COLO668 (cell line): ENCODE measurements around the gene MUC4.
"Not testable (repeated sequence)": the region's sequence is repeated elsewhere in the genome, so short reads cannot be mapped to it uniquely, and the experiment has no call there.

Experiments used
- DNase-seq: peaks from one replicate; lab custom pipeline; 2025; ENCODE audit not compliant: unreplicated experiment; lab: John Stamatoyannopoulos, UW

Gene MUC4

DNA sequence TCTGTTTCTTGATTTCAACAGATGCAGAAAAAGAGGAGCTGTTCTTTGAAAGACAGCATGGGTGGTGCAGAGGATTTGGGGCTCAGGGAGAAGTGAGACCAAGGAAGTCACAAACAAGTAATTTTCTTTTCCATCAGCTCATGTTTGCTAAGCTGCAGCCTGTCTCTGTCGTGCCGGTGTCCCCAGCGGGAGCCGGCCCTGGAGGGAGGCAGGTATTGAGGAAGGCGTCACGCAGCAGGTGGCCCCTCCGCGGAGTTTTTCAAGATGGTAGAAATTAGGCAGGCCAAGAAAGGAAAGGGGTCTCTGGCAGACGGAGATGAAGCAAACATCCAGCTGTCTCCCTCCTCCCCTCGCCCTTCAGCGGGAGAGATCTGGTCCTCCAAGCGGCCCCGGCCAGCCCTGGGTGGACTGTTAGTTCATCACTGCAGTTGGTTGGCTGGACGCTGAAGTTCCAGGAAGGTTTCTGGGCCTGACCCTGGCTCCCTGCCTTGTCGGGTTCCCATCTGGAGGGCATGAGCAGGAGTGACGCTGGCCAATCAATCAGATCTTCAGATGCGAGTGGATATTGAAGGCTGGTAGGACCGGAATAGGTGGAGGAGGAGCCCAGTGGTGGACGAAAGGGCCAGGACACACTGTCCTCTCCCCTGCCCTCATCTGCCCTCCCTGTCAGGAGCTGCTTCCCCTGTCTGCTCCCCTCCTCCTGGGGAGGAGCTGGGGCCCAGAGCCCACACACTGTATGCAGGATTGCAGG, 27.7 kb upstream of the MUC4 start:
- DNase-seq, result no peak

DNA sequence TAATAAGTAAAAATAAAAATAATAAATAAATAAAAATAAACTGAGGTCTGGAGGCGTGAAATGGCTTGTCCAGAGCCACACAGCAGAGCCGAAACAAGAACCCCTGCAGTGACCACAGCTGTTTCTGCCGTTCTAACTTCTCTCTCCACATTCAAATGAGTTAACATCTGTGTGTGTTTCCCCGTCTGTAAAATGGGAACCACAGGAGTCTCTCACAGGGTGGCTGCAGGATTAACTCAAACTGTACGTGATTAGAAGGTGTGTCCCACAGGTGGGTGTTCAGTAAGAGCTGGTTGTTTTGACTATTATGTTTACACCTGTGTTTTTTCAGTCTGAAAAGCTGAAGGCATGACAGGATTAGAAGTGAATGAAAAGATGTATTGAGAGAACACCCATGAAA, 27.0 kb upstream of the MUC4 start:
- no peak for DNase-seq

GRCh38 chr3:195836476-195837135, 24.9 kb upstream of the MUC4 start:
- DNase-seq, result no peak

GRCh38 chr3:195835791-195836190, 24.1 kb upstream of the MUC4 start:
- DNase-seq, result no peak

DNA sequence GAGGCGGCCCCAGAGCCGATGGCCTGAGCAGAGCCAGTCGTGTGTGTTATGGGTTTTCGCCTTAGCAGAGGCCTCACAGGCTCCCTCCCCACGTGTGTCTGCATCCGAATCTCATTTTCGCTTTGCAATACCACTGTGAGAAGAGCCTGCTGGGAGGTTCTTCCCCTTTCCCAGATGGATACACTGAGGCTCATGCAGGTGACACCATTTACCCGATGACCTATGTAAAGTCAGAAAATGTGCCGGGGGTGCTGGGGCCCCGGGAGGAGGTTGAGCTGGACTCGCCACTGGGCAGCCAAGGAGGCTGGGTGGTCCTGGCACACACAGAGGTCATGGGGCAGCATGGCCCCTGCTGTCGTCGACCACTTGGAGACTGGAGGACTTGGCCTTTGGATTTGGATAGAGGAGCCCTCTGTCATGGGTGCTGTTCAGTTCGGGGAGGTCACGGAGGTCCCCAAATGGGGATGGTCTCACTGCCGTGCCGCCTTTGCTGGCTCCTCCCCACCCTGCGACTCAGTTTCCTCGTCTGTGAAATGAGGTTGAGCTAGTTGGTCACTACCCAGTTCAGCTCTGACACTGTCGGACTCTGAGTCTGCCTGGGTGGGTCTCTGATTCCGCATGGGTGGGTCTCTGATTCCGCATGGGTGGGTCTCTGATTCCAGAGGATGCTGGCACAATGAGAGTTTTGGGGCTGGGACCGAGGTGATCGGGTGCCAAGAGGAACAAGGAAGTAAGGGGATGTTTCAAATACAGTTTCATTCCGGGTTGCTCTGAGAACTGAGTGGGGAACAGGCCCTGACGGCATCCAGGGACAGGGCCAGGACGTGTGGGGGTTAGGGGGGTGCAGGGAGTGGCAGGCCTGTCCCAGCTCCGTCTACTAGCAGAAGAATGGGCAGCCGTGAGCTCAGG, 23.2 kb upstream of the MUC4 start:
- no peak for DNase-seq

DNA sequence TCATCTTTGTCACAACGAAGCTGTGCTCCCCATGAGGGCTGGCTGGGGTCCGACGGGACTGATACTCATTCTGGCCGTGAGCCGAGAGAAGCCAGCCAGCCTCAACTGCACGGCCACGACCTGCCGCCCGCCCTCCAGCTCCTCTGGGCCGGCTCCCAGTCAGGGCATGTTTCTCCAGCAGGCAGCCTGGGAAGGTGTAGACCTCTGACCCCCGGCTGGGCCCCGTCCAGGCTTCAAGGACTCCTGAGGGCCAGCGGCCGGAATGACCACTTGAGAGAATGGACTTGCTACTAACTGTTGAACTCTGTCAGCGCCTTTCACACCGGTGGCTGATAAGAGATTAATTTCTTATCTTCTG, 18.1 kb upstream of the MUC4 start:
- DNase-seq, result no peak

DNA sequence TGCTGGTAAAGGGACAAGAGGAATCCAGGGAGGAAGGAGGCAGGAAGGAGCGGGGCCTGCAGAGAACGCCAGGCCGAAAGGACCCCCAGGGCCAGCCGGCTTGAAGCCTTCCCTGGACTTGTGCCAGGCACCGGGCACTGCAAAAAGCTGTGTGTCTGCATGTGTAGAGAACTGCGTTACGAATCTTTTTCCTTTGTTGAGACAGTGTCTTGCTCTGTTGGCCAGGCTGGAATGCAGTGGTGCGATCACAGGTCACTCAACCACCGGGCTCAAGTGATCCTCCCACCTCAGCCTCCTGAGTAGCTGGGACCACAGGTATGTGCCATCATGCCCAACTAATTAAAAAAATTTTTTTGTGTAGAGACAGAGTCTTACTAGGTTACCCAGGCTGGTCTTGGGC, 17.0 kb upstream of the MUC4 start:
- DNase-seq, result no peak

DNA sequence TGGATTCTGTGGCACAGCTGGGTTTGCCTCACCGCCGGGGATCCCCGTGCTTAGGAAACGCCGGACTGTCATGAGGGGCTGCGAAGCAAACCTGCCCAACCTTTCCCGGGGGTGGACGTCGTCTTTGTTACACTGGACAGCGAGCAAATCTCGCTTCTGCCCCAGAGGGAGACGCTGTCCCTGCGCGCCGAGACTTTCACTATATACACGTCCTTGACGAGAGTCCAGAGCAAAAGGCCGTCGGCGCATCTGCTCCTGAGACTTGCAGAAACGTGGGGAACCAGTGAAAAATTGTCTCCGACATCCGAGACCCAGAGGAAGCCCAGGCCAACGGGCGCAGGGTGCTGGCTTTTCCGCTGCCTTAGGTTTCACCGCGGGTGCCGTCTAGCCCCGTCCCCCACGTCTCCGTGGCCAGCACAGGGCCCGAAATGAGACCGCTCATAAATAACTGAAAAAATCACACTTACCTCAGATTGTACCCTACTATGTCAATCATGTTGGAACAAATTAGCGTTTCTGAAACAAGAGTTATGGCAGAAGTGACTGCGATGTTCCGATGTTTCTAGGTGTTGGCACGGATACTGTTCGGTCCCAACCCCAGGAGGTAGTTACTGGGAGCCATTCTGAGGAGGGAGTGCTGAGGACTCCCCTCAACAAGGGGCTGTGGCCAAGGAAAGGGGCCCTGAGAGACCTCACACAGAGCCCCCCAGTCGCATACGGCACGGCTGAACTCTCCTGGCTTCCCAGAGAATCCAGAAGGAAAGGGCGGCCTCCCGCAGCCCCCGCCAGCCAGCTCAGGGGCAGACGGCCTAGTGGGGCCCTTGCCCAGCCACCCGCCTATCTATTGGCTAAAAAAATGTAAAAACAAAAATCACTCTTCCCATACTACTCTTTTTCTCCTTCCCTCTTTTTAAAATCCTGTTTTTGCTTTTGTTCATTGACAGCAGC, 14.4 kb upstream of the MUC4 start:
- no peak for DNase-seq

DNA sequence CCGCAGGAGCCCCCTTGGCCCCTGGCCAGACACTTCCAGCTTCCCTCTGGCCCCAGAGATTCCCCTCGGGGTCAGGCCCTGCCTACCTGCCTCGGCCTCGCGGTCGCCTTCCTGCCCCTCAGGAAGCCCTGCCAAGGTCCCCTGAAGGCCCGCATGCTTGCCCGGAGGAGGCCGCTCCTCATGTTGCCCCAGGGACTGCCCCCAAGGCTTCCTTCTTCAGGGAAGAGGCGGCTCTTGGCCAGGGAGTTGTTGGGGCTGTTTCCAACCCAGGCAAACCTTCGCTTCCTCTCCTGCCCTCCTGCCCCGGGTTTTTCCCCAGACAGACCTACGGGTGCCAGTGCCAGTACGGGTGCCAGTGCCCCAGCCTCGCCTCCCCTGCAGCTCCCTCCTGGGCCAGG, 13.5 kb upstream of the MUC4 start:
- no peak for DNase-seq

DNA sequence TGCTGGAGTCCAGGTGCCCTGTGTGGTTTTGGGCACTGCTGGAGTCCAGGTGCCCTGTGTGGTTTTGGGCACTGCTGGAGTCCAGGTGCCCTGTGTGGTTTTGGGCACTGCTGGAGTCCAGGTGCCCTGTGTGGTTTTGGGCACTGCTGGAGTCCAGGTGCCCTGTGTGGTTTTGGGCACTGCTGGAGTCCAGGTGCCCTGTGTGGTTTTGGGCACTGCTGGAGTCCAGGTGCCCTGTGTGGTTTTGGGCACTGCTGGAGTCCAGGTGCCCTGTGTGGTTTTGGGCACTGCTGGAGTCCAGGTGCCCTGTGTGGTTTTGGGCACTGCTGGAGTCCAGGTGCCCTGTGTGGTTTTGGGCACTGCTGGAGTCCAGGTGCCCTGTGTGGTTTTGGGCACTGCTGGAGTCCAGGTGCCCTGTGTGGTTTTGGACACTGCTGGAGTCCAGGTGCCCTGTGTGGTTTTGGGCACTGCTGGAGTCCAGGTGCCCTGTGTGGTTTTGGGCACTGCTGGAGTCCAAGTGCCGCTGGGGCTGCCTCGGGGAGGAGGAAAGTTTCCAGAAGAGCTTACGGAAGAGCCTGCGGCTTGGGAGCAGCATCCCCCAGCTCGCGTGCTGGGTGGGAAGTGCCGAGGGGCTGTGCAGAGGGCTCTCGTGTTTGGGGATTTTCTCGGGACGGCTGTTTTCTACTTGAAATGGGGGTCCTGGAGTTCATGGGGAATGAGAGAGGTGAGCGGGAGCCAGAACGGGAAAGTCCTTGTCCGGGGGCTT, 12.9 kb upstream of the MUC4 start:
- DNase-seq, result not testable (repeated sequence)

GRCh38 chr3:195823999-195824398, 12.3 kb upstream of the MUC4 start:
- peak; percentile 7 for DNase-seq

DNA sequence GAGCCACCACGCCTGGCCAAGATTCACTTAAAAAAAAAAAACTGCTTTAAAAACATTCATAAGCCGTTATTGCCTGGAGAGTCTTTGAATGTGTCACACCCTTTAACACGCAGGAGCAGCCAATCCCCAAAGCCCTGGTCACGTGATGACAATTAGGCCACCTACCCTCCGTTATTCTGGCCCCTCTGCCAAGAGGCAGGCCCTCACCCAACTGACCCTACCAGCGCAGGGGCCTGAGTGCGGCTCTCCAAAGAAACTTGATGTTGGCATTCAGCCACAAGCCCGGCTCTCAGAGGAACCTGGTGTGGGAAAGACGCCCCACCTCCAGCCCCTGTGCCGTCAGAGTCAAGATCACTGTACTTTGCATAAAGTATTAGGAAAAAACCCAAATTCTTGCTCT, 11.6 kb upstream of the MUC4 start:
- no peak for DNase-seq

- no peak for DNase-seq
These were observed 10.5 kb upstream of the MUC4 start for GRCh38 chr3:195822131-195822696.

- DNase-seq, result no peak
These were observed 9.8 kb upstream of the MUC4 start for GRCh38 chr3:195821403-195822130.

GRCh38 chr3:195820901-195821300, 9.2 kb upstream of the MUC4 start:
- DNase-seq, result no peak

- no peak for DNase-seq
These were observed 8.5 kb upstream of the MUC4 start for GRCh38 chr3:195820186-195820585.

- no peak for DNase-seq
These were observed 6.6 kb upstream of the MUC4 start for GRCh38 chr3:195818301-195818700.

DNA sequence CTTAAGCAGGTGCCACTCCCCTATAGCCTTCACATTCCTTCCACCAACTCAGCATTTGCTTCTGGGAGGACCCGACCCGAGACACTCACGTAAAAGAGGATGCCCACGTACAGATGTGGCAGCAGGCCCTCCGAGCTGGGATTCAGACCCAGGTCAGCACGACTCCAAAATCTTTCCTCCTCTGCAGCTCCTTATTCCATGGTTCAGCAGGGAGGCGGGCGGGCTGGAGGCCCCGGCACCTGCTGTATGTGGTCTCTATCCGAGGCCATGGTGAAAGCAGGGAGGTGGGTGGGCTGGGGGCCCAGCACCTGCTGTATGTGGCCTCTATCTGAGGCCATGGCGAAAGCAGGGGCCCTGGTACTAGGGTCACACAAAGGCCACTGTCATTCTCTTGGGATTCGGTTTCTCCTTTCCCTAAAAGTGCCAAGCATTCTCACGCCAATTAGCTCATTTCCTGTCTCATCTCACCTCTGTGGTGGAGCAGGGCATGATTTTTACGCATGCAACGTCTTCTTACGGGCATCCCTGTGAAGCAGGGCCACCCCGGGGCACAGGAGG, 5.9 kb upstream of the MUC4 start:
- no peak for DNase-seq
